ENCODE data around the gene SPAG8.

DNA sequence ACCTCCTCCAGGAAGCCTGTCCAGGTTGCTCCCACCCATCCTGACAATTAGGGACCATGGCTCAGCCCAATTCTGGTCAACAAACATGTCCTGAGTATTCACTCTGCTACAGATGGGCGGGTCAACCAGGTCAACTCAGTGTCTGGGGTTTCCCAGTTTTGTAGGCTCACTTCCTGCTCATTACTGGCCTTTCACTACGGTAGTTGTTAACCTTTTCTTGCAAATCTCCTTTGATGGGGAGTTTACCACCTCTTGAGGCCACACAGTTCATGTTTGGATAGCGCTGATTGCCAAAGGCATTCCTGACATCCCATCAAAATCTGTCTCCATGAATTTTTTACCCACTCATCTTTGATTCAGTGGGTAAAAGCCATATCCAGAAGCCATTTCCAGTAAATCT lies 30.7 kb upstream of the SPAG8 start:
- TF ChIP-seq TOX (CRISPR knock-in tag; IDR thresholded peaks at IDR 0.05; ENCODE audit: borderline replicate concordance) = no peak
- TF ChIP-seq, protein P1, sequence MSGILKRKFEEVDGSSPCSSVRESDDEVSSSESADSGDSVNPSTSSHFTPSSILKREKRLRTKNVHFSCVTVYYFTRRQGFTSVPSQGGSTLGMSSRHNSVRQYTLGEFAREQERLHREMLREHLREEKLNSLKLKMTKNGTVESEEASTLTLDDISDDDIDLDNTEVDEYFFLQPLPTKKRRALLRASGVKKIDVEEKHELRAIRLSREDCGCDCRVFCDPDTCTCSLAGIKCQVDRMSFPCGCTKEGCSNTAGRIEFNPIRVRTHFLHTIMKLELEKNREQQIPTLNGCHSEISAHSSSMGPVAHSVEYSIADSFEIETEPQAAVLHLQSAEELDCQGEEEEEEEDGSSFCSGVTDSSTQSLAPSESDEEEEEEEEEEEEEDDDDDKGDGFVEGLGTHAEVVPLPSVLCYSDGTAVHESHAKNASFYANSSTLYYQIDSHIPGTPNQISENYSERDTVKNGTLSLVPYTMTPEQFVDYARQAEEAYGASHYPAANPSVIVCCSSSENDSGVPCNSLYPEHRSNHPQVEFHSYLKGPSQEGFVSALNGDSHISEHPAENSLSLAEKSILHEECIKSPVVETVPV (CRISPR knock-in tag; IDR thresholded peaks at IDR 0.05) = no peak
